ENCODE measurements around the gene SFRP2.

The SFRP2 gene

DNA sequence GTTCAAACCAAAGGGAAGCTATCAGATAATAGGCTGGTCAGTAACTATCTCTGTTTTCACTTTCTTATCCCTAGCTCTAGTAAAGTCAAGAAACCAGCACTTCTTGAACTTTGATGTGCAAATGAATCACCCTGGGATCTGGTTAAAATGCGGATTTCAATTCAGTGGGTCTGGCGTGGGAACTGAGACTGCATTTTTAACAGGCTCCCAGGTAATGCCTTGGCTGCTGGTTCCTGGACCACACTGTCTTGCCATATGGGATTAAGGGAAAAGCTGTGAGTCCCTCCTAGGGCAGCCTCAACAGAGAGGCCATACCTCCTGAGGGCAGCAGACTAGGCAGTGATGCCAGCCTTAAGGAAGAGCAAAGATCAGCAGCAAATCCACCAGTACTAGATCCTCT is 30.7 kb downstream of the SFRP2 start:
- no peaks in the 10 kb centered on the region for H3K9me3 Mint-ChIP-seq
- no peak overlapping the region for H3K4me3 Mint-ChIP-seq
- no peak for ATAC-seq (replicated peaks; ENCODE audit: extremely low read depth, poor library complexity, severe bottlenecking)
- H3K27ac Mint-ChIP-seq (ENCODE audit: low read depth) = no peak overlapping the region
- no peaks in the 10 kb centered on the region for H3K36me3 Mint-ChIP-seq (ENCODE audit: insufficient read depth)
- no peak for DNase-seq (ENCODE audit: low spot score in 2 of 2)
- H3K4me1 Mint-ChIP-seq = no peaks in the 10 kb centered on the region
- peaks cover 60% of the 10 kb centered on the region for H3K27me3 Mint-ChIP-seq

DNA sequence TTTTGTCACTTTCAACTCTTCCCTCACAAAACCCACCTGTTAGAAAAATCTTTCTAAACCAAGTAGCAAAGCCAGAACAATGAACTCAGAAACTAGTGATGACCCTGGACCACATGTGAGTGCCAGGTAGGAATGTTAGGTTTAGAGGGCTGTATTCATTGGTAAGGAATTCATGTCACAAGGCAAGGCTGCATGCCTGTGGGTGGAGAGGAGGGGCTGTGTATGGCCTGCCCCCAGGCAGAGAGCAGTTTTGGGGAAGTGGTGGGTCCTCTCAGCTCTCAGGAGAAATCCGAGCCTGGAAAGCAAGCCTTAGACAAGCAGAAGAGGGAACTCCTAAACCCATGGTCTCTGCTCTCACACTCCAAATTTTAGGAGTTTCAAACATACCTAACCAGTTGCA is 31.5 kb downstream of the SFRP2 start:
- ATAC-seq (replicated peaks; ENCODE audit: extremely low read depth, poor library complexity, severe bottlenecking) (no peak), DNase-seq (ENCODE audit: low spot score in 2 of 2) (no peak)
- Mint-ChIP-seq H3K27ac (ENCODE audit: low read depth) (no peak overlapping the region), H3K4me1 (no peaks in the 10 kb centered on the region), H3K27me3 (peaks cover 53% of the 10 kb centered on the region), H3K9me3 (no peaks in the 10 kb centered on the region), H3K36me3 (ENCODE audit: insufficient read depth) (no peaks in the 10 kb centered on the region), H3K4me3 (no peak overlapping the region)

DNA sequence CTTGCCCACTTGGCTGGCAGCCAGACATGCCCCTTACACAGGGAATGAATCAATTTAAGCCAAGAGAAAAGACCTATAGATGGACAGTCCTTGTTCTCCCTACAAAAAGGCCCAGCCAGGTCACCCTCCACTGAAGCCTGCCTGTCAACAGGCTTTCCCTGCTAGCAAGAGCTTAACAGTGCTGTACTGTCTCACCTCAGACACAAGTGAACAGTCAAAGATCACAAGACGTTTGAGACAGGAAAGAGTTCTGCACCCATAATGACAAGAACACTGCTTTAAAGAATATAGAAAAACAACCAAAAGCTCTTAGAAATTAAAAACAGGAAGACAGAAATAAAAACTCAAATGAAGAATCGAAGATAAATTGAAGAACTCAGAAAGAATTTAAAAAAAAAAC is 33.7 kb downstream of the SFRP2 start:
- Mint-ChIP-seq H3K4me1 (no peaks in the 10 kb centered on the region), H3K27ac (ENCODE audit: low read depth) (no peak overlapping the region), H3K36me3 (ENCODE audit: insufficient read depth) (no peaks in the 10 kb centered on the region), H3K9me3 (no peaks in the 10 kb centered on the region), H3K27me3 (peaks cover 57% of the 10 kb centered on the region), H3K4me3 (no peak overlapping the region)
- no peak for DNase-seq (ENCODE audit: low spot score in 2 of 2)
- no peak for ATAC-seq (replicated peaks; ENCODE audit: extremely low read depth, poor library complexity, severe bottlenecking)

DNA sequence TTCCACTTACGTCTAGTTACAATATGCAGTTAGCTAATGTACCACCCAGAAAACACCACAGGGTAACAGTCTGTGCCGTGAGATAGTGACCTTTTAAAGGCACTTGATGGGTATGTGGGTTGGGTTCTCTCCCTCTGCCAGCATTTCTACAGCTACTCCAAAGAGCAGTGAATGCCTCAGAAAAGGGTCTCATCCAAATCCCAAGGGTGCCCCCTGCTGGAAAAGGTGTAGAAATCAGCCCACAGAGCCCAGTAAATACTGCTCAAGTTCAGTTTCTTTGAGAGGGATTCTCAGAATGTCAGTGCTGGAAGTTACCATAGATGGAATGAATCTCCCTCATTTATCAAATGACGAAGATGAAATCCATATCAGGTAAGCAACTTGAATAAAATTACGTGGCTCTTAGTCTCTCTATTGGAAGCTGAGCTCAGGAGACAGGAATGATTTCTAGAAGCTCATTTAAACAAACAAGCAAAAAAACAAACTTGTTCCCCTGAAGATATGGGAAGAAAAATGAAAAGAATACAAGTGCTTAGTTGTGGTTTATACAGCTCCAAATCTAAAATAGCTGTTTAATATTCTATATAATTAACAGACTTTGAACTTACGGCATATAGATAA is 38.6 kb downstream of the SFRP2 start:
- Mint-ChIP-seq H3K4me3 (no peak overlapping the region), H3K9me3 (no peaks in the 10 kb centered on the region), H3K36me3 (ENCODE audit: insufficient read depth) (no peaks in the 10 kb centered on the region), H3K4me1 (no peaks in the 10 kb centered on the region), H3K27ac (ENCODE audit: low read depth) (no peak overlapping the region), H3K27me3 (peaks cover 36% of the 10 kb centered on the region)
- ATAC-seq (replicated peaks; ENCODE audit: extremely low read depth, poor library complexity, severe bottlenecking) = no peak
- DNase-seq (ENCODE audit: low spot score in 2 of 2) = no peak

DNA sequence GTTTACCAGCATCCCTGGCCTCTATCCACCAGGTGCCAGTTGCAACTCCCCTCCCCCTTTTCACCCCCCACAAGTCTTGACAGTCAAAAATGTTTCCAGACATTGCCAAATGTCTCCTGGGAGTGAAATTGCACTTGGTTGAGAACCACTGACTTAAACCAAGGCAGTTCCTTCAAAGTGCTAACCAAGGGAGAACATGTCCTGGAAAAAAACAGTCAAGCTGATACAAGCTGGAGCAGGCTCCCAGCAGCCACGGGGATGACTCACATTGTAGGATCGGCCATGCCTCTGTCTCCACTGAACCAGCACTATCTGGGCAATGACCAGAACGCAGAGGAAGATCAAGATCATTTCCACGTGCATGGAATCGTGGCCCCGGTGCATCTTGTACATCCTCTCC is 40.5 kb downstream of the SFRP2 start:
- Mint-ChIP-seq H3K4me3 (no peak overlapping the region), H3K9me3 (no peaks in the 10 kb centered on the region), H3K27me3 (peaks cover 26% of the 10 kb centered on the region), H3K27ac (ENCODE audit: low read depth) (no peak overlapping the region), H3K4me1 (no peaks in the 10 kb centered on the region), H3K36me3 (ENCODE audit: insufficient read depth) (no peaks in the 10 kb centered on the region)
- DNase-seq (ENCODE audit: low spot score in 2 of 2) (no peak), ATAC-seq (replicated peaks; ENCODE audit: extremely low read depth, poor library complexity, severe bottlenecking) (no peak)

DNA sequence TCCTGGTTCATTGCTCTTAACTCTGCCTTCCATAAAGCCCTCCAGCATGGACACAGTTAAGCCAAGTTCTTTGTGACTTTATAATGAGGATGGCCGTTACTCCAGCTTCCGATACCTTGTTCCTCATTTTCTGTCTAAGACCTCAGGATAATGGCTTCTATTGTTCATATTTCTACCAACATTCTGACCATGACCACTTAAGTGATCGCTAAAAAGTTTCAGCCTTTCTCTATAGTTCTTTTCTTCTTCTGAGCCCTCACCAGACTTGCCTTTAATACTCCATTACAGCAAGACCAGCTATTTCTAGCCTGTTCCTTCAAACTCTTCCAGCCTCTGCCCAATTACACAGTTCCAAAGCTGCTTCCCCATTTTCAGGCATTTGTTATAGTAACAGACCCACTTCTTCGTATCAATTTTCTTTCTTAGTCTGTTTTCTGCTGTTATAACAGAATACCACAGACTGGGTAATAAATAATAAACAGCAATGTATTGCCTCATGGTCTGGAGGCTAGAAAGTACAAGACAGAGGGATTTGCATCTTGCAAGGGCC is 41.4 kb downstream of the SFRP2 start:
- H3K4me1 Mint-ChIP-seq = no peaks in the 10 kb centered on the region

DNA sequence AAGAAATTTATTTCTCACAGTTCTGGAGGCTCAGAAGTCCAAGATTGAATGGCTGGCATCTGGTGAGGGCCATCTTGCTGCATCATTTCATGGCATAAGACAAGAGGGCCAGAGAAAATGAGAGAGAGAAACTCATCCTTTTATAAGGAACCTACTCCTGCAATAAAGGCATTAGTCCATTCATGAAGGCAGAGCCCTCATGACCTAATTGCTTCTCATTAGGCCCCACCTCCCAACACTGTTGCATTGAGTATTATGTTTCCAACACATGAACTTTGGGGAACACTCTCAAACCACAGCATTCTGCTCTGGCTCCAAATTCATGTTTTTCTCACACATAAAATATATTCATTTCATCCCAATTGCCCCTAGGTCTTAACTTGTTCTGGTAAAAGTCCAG is 43.2 kb downstream of the SFRP2 start:
- Mint-ChIP-seq H3K36me3 (ENCODE audit: insufficient read depth) (no peaks in the 10 kb centered on the region), H3K4me1 (no peaks in the 10 kb centered on the region), H3K27me3 (peaks cover 33% of the 10 kb centered on the region), H3K9me3 (peaks cover 8% of the 10 kb centered on the region), H3K4me3 (no peak overlapping the region), H3K27ac (ENCODE audit: low read depth) (no peak overlapping the region)
- ATAC-seq (replicated peaks; ENCODE audit: extremely low read depth, poor library complexity, severe bottlenecking) (no peak), DNase-seq (ENCODE audit: low spot score in 2 of 2) (no peak)

More for the DNA sequence above, 41.4 kb downstream of the SFRP2 start:
- H3K27me3 Mint-ChIP-seq = peaks cover 33% of the 10 kb centered on the region
- H3K9me3 Mint-ChIP-seq = no peaks in the 10 kb centered on the region
- no peak for ATAC-seq (replicated peaks; ENCODE audit: extremely low read depth, poor library complexity, severe bottlenecking)
- H3K4me3 Mint-ChIP-seq = no peak overlapping the region
- no peak overlapping the region for H3K27ac Mint-ChIP-seq (ENCODE audit: low read depth)
- no peaks in the 10 kb centered on the region for H3K36me3 Mint-ChIP-seq (ENCODE audit: insufficient read depth)
- DNase-seq (ENCODE audit: low spot score in 2 of 2) = no peak

DNA sequence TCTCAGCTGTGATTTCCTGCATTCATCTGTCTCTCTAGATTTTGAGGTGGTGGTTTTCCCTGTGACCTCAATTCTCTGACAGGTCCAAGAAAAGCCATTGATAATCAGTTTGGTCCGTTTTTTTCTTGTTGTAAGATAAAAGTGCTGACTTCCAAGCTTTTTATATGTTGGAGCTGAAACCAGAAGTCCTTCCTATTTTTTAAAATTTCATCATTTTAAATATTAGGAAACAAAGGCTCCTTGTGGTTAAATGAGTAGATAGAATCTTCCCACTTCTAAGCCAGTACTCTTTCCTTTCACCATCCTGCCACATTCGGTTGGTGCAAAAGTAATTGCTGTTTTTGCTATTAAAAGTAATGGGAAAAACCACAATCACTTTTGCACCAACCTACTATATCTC is 47.3 kb downstream of the SFRP2 start:
- H3K27me3 Mint-ChIP-seq = peaks cover 52% of the 10 kb centered on the region
- no peaks in the 10 kb centered on the region for H3K4me1 Mint-ChIP-seq
- H3K36me3 Mint-ChIP-seq (ENCODE audit: insufficient read depth) = no peaks in the 10 kb centered on the region
- ATAC-seq (replicated peaks; ENCODE audit: extremely low read depth, poor library complexity, severe bottlenecking) (no peak), DNase-seq (ENCODE audit: low spot score in 2 of 2) (no peak)
- H3K4me3 Mint-ChIP-seq = no peak overlapping the region
- H3K27ac Mint-ChIP-seq (ENCODE audit: low read depth) = no peak overlapping the region
- H3K9me3 Mint-ChIP-seq = peaks cover 11% of the 10 kb centered on the region

DNA sequence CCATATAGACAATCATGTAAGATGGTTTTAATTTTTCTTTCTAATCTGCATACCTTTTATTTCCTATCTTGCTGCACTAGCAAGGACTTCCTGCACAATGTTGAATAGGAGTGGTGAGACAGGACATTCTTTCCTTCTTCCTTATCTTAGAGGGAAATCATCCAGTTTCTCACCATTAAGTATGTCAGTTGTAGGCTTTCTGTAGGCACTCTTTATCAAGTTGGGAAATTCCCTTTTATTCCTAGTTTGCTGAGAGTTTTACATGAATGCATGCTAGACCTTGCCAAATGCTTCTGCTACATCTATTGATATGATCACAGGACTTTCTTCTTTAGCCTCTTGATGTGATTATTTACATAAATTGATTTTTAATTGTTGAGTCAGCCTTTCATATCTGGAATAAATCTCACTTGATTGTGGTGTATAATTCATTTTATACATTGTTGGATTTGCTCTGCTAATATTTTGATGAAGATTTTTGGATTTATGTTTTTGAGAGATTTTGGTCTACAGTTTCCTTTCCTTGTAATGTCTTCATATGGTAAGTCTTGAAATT is 52.9 kb downstream of the SFRP2 start:
- H3K4me1 Mint-ChIP-seq = no peaks in the 10 kb centered on the region
- H3K27ac Mint-ChIP-seq (ENCODE audit: low read depth) = no peak overlapping the region
- no peak overlapping the region for H3K4me3 Mint-ChIP-seq
- H3K36me3 Mint-ChIP-seq (ENCODE audit: insufficient read depth) = no peaks in the 10 kb centered on the region
- peaks cover 6% of the 10 kb centered on the region for H3K9me3 Mint-ChIP-seq
- H3K27me3 Mint-ChIP-seq = peaks cover 66% of the 10 kb centered on the region
- no peak for DNase-seq (ENCODE audit: low spot score in 2 of 2)
- ATAC-seq (replicated peaks; ENCODE audit: extremely low read depth, poor library complexity, severe bottlenecking) = no peak

DNA sequence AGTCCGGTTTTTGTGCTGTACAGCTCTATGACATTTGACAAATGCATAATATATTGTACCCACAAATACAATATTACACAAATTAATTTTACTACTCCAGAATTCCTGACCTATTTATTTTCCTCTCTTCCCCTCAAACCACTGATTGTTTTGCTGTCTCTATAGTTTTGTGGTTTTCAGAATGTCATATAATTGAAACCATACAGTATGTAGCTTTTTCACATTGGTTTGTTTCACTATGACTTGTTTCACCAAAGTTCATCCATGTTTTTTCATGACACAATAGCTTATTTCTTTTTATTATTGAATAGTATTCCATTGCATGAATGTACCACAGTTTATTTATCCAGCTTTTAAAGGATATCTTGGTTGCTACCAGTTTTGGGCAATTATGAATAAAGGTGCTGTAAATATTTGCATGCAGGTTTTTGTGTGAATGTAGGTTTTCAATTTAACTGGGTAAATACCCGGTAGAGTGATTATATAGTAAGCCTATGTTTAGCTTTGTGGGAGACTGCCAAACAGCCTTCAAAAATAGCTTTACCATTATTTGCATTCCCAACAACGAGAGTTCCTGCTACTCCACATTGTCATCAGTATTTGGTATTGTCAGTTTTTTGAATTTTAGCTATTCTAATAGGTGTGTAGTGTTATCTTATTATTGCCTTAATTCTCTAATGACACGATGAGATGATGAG is 55.0 kb downstream of the SFRP2 start:
- ATAC-seq (replicated peaks; ENCODE audit: extremely low read depth, poor library complexity, severe bottlenecking) (no peak), DNase-seq (ENCODE audit: low spot score in 2 of 2) (no peak)
- H3K27ac Mint-ChIP-seq (ENCODE audit: low read depth) = no peak overlapping the region
- H3K4me1 Mint-ChIP-seq = no peaks in the 10 kb centered on the region
- peaks cover 47% of the 10 kb centered on the region for H3K27me3 Mint-ChIP-seq
- no peak overlapping the region for H3K4me3 Mint-ChIP-seq
- no peaks in the 10 kb centered on the region for H3K36me3 Mint-ChIP-seq (ENCODE audit: insufficient read depth)
- no peaks in the 10 kb centered on the region for H3K9me3 Mint-ChIP-seq

DNA sequence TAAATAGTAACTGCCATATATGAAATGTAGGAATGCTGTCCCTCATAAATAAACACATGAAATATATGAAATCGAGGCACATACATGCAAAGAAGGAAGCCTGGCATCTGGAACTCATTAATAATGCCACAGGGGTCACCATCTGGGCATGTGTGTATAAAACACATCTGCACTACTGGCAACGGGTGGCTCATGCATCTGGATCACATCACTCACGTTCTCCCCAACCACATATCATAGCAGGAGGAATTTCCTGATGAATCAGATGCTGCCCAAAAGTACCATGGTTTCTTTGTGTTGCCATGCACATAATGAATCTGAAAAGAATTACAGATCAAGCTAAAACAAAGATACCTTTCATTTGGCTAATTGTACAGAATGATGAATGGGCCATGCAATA is 57.6 kb downstream of the SFRP2 start:
- no peak overlapping the region for H3K4me3 Mint-ChIP-seq
- no peak for DNase-seq (ENCODE audit: low spot score in 2 of 2)
- no peaks in the 10 kb centered on the region for H3K36me3 Mint-ChIP-seq (ENCODE audit: insufficient read depth)
- no peak for ATAC-seq (replicated peaks; ENCODE audit: extremely low read depth, poor library complexity, severe bottlenecking)
- no peaks in the 10 kb centered on the region for H3K4me1 Mint-ChIP-seq
- H3K27me3 Mint-ChIP-seq = peaks cover 33% of the 10 kb centered on the region
- H3K9me3 Mint-ChIP-seq = no peaks in the 10 kb centered on the region
- no peak overlapping the region for H3K27ac Mint-ChIP-seq (ENCODE audit: low read depth)
